HepG2 (cell line): Measurements from ENCODE around the gene UBXN2A. TPM values are rescaled to one million over a fixed set of nuclear protein-coding genes. Genes with fewer than 3 reads are reported as not detected.

Source experiments
- ARNT ChIP-seq: fragments of 450-650 bp; IDR thresholded peaks from 2 replicates; pipeline ENCODE4 v1.6.1; 2017
- ATAD3A ChIP-seq: sonication (generic); formaldehyde crosslinking; IDR thresholded peaks from 2 replicates; pipeline ENCODE4 v1.4.0; 2020; ENCODE audit warnings: missing genetic modification reagents
- BCL6 ChIP-seq: IDR thresholded peaks from 2 replicates; pipeline ENCODE4 v1.6.1; 2016; ENCODE audit warnings: missing genetic modification reagents, missing compliant biosample characterization
- IKZF1 ChIP-seq: fragments of 450-650 bp; IDR thresholded peaks from 2 replicates; pipeline ENCODE4 v1.7.1; 2016
- MAZ ChIP-seq, 2 experiments: sonication (generic) in 1 of 2; formaldehyde crosslinking in 1 of 2; IDR thresholded peaks; 2 replicates each; pipeline versions ENCODE4 v1.5.0 to v1.6.1; 2012 to 2020; ENCODE audit warnings: low read depth in 2 of 2, mild to moderate bottlenecking in 2 of 2, borderline replicate concordance in 1 of 2, improper control_type of control experiment in 1 of 2, low read length in 1 of 2, missing genetic modification reagents in 1 of 2, moderate library complexity in 1 of 2
- NFYC ChIP-seq: IDR thresholded peaks from 2 replicates; pipeline ENCODE4 v1.6.1; 2016; ENCODE audit warnings: missing genetic modification reagents, missing compliant biosample characterization
- NR2F1 ChIP-seq, 2 experiments: fragments of 450-650 bp in 1 of 2; formaldehyde crosslinking in 1 of 2; IDR thresholded peaks; 2 replicates each; pipeline versions ENCODE4 v1.5.0 to v1.6.1; 2016 to 2020; ENCODE audit warnings: mild to moderate bottlenecking in 1 of 2, missing compliant biosample characterization in 1 of 2, missing genetic modification reagents in 1 of 2, moderate library complexity in 1 of 2
- REXO4 ChIP-seq: sonication (generic); formaldehyde crosslinking; IDR thresholded peaks from 2 replicates; pipeline ENCODE4 v1.8.0; 2022; ENCODE audit warnings: missing genetic modification reagents, mild to moderate bottlenecking, borderline replicate concordance
- YY1 ChIP-seq: IDR thresholded peaks from 2 replicates; pipeline ENCODE4 v1.6.1; 2011; ENCODE audit warnings: low read length, low read depth, moderate library complexity, mild to moderate bottlenecking; ENCODE audit not compliant: insufficient read depth, insufficient replicate concordance
- ZC3H4 ChIP-seq: sonication (generic); formaldehyde crosslinking; IDR thresholded peaks from 2 replicates; pipeline ENCODE4 v1.4.0; 2020; ENCODE audit warnings: missing genetic modification reagents, borderline replicate concordance
- ZFP41 ChIP-seq: sonication (generic); formaldehyde crosslinking; IDR thresholded peaks from 2 replicates; pipeline ENCODE4 v1.4.0; 2020; ENCODE audit warnings: mild to moderate bottlenecking, missing genetic modification reagents, borderline replicate concordance
- ZFP82 ChIP-seq: sonication (generic); formaldehyde crosslinking; IDR thresholded peaks from 2 replicates; pipeline ENCODE4 v1.5.1; 2020; ENCODE audit warnings: mild to moderate bottlenecking, missing genetic modification reagents, borderline replicate concordance
- ZFX ChIP-seq: sonication (generic); formaldehyde crosslinking; IDR thresholded peaks from 2 replicates; pipeline ENCODE4 v1.4.0; 2020; ENCODE audit warnings: mild to moderate bottlenecking, low read depth, missing genetic modification reagents, moderate library complexity
- ZNF296 ChIP-seq: sonication (generic); formaldehyde crosslinking; conservative IDR thresholded peaks from 2 replicates; pipeline ENCODE4 v1.5.0; 2020; ENCODE audit warnings: mild to moderate bottlenecking, missing genetic modification reagents
- ZNF446 ChIP-seq: sonication (generic); formaldehyde crosslinking; IDR thresholded peaks from 2 replicates; pipeline ENCODE4 v1.5.0; 2020; ENCODE audit warnings: mild to moderate bottlenecking, missing genetic modification reagents
- ZNF451 ChIP-seq: sonication (generic); formaldehyde crosslinking; IDR thresholded peaks from 2 replicates; pipeline ENCODE4 v1.5.0; 2020; ENCODE audit warnings: mild to moderate bottlenecking, missing genetic modification reagents
- ZNF839 ChIP-seq: sonication (generic); formaldehyde crosslinking; IDR thresholded peaks from 2 replicates; pipeline ENCODE4 v1.4.0; 2020; ENCODE audit warnings: missing genetic modification reagents, mild to moderate bottlenecking, borderline replicate concordance
- polyA plus RNA-seq, 8 experiments: library from polyadenylated mRNA; depleted of rRNA in 3 of 8; stranded (reverse) in 7 of 8; unstranded in 1 of 8; fragments of >200 nt; fragmentation: Illumina TruSeq in 4 of 8; extraction: Trizol in 4 of 8; gene quantifications; 2 replicates each; pipeline versions ENCODE4 v1.2.1 to v1.2.3, GENCODE V29; 2011 to 2016; ENCODE audit warnings: low read depth in 4 of 8, missing spikeins in 1 of 8, mixed read lengths in 1 of 8; ENCODE audit not compliant: insufficient read depth in 1 of 8
- total RNA-seq, 5 experiments: library from RNA; depleted of rRNA; stranded (reverse); fragments of >200 nt; fragmentation: Illumina TruSeq; extraction: Trizol; gene quantifications; 2 replicates each; pipeline ENCODE4 v1.2.3, GENCODE V29; 2016; ENCODE audit warnings: low read depth in 1 of 5
- TF ChIP-seq, protein P1 (sequence below): sonication (generic); formaldehyde crosslinking; IDR thresholded peaks from 2 replicates; pipeline ENCODE4 v1.8.0; 2022; ENCODE audit warnings: missing genetic modification reagents, mild to moderate bottlenecking, inconsistent platforms, borderline replicate concordance
- TF ChIP-seq, protein P2 (sequence below): sonication (generic); formaldehyde crosslinking; IDR thresholded peaks from 2 replicates; pipeline ENCODE4 v1.5.0; 2020; ENCODE audit warnings: missing genetic modification reagents, mild to moderate bottlenecking, borderline replicate concordance
- TF ChIP-seq, protein P3 (sequence below): sonication (generic); formaldehyde crosslinking; IDR thresholded peaks from 2 replicates; pipeline ENCODE4 v1.9.0; 2021; ENCODE audit warnings: missing genetic modification reagents, mild to moderate bottlenecking, borderline replicate concordance

UBXN2A gene
- total and polyA plus RNA-seq, 2 of the 13 experiments (the other 11 are each of a cell fraction or from before 2014, with no cell fraction given) = 8.3 to 20.9 TPM

DNA sequence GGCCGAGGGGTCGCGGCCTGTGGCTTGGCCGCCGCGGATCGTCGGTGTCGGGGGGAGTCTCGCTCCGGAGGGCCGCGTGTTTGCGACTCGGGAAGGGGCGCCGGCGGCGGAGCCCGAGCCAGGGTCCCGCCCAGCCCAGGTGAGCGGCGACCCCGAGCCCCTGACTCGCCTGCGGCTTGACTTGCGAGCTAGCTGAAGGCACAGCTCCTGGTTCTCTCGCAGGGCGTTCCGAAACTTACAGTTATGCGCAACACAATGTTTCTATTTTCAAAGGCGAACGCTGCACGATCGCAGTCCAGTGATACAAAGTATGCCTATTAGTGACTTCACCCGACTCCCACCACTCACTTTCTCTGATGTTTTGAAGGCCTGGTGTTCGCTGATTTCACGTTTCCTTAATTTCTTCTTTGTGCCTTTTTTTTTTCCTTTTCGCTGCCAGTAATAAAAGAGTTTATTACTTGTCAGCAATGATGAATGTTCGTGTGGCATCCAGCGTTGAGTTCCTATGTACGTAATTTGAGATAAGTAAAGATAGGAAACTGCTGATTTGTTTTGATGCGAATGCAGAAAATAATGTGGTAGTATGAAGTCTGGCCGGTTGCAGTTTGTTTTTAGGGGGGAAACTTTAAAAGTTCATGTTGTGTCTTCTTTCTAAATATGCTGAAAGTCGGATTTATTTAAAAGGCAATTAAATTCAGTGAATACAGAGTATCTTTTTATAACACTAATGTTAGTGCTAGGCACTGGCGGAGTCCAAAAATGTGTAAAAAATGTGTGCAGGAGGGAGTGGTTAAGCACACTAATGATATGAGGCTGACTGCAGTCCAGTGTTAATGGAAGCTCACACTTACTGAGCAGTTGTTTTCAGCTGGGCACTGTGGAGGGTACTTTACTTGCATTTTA lies 706 bp downstream of the UBXN2A start (continued):
- TF ChIP-seq ZNF296 (CRISPR knock-in tag) = 0 out of 2 replicates have a peak, but pooled peaks have one; percentile 45
- TF ChIP-seq, protein P1, sequence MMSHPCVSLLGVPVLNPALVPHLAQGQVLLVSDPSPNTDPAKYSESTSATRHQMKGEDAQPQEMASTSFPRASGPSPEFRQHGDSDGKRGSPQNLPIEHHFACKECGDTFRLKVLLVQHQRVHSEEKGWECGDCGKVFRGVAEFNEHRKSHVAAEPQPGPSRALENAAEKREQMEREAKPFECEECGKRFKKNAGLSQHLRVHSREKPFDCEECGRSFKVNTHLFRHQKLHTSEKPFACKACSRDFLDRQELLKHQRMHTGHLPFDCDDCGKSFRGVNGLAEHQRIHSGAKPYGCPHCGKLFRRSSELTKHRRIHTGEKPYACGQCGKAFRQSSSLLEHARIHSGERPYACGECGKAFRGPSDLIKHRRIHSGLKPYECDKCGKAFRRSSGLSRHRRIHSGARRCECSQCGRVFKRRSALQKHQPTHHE (CRISPR knock-in tag) = no peak
- TF ChIP-seq ZNF839 = no peak
- TF ChIP-seq NR2F1 (CRISPR knock-in tag; IDR thresholded peaks at IDR 0.05) = no peak
- TF ChIP-seq BCL6 (CRISPR knock-in tag) = no peak; the same call in 1 of the 2 replicates
- peak; percentile 72; the same call in 1 of the 2 replicates for TF ChIP-seq ZFP82 (CRISPR knock-in tag)
- TF ChIP-seq, protein P2, sequence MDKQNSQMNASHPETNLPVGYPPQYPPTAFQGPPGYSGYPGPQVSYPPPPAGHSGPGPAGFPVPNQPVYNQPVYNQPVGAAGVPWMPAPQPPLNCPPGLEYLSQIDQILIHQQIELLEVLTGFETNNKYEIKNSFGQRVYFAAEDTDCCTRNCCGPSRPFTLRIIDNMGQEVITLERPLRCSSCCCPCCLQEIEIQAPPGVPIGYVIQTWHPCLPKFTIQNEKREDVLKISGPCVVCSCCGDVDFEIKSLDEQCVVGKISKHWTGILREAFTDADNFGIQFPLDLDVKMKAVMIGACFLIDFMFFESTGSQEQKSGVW (CRISPR knock-in tag) = no peak
- TF ChIP-seq ZFX (CRISPR knock-in tag) = peak; percentile 86
- TF ChIP-seq NFYC (CRISPR knock-in tag) = no peak
- no peak for TF ChIP-seq ARNT
- TF ChIP-seq ZNF446 (CRISPR knock-in tag) = peak; percentile 38; the same call in 1 of the 2 replicates
- no peak for TF ChIP-seq IKZF1
- no peak for TF ChIP-seq REXO4 (CRISPR knock-in tag)
- TF ChIP-seq YY1 = no peak
- no peak for TF ChIP-seq MAZ (IDR thresholded peaks at IDR 0.05; ENCODE audit: borderline replicate concordance, low read depth, low read length)
- TF ChIP-seq MAZ (CRISPR knock-in tag; IDR thresholded peaks at IDR 0.05; ENCODE audit: low read depth) = no peak
- no peak for TF ChIP-seq ATAD3A
- no peak for TF ChIP-seq ZFP41 (CRISPR knock-in tag)
- no peak for TF ChIP-seq ZNF451 (CRISPR knock-in tag)
- TF ChIP-seq, protein P3, sequence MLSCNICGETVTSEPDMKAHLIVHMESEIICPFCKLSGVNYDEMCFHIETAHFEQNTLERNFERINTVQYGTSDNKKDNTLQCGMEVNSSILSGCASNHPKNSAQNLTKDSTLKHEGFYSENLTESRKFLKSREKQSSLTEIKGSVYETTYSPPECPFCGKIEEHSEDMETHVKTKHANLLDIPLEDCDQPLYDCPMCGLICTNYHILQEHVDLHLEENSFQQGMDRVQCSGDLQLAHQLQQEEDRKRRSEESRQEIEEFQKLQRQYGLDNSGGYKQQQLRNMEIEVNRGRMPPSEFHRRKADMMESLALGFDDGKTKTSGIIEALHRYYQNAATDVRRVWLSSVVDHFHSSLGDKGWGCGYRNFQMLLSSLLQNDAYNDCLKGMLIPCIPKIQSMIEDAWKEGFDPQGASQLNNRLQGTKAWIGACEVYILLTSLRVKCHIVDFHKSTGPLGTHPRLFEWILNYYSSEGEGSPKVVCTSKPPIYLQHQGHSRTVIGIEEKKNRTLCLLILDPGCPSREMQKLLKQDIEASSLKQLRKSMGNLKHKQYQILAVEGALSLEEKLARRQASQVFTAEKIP (CRISPR knock-in tag) = no peak
- TF ChIP-seq ZC3H4 (CRISPR knock-in tag) = no peak
